ENCODE data around the gene NAA10. TPM values are rescaled to one million over a fixed set of nuclear protein-coding genes. Genes with fewer than 3 reads are reported as not detected.

The NAA10 gene
- total and polyA plus RNA-seq, 2 of the 13 experiments (the other 11 are each of a cell fraction or from before 2014, with no cell fraction given), result 49.2 to 51.7 TPM

DNA sequence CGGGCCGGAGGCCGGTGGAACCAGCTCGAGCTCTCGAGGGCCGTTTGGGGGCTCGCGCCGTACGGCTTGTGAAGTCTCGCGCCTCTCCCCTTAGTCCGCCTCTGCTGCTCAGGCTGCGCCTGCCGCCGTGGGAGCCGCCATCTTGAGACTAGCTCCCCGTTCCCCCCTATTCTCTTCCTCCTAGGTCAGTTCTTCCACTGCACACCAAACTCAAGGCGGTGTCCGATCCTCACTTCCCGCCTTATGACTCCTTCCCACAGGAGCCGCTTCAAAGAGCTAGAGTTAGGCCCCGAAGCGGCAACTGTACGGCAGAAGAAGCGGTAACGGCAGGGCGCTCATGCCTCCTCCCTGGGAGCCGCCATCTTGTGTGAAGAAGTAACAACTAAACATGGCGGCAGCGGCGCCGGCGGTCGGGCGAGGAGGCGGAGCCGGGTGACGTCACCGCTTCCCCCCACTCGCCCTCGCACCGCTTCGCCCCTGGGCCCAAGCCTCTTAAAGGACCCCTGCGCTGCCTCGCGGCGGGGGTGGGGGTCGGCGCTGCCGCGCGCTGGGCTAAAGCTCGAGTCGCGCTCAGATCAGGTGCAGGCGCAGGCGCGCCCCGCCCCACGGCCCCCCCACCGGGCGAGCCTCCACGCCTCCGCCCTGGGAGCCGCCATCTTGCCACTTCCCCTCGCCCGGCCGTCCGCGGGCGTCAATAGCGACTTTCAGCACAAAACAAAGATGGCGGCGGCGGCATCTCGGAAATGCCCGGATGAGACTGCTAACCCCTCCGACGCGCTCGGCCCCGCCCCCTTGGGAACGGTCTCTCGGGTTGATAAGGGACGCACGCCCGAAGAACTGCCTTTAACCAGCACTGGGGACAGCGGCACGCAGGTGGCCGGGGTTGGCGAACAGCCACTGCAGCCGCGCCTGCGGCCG, 36.9 kb upstream of the NAA10 start, which contains the start of gene HCFC1 (continued):
- TF ChIP-seq, protein P1, sequence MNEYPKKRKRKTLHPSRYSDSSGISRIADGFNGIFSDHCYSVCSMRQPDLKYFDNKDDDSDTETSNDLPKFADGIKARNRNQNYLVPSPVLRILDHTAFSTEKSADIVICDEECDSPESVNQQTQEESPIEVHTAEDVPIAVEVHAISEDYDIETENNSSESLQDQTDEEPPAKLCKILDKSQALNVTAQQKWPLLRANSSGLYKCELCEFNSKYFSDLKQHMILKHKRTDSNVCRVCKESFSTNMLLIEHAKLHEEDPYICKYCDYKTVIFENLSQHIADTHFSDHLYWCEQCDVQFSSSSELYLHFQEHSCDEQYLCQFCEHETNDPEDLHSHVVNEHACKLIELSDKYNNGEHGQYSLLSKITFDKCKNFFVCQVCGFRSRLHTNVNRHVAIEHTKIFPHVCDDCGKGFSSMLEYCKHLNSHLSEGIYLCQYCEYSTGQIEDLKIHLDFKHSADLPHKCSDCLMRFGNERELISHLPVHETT (CRISPR knock-in tag; conservative IDR thresholded peaks at IDR 0.05), result no peak; the same call in 1 of the 2 replicates
- no peak for TF ChIP-seq DPF2 (CRISPR knock-in tag; IDR thresholded peaks at IDR 0.05; ENCODE audit: borderline replicate concordance, low read depth)
- no peak for TF ChIP-seq ZMYM3 (CRISPR knock-in tag; IDR thresholded peaks at IDR 0.05)
- TF ChIP-seq, protein P2, sequence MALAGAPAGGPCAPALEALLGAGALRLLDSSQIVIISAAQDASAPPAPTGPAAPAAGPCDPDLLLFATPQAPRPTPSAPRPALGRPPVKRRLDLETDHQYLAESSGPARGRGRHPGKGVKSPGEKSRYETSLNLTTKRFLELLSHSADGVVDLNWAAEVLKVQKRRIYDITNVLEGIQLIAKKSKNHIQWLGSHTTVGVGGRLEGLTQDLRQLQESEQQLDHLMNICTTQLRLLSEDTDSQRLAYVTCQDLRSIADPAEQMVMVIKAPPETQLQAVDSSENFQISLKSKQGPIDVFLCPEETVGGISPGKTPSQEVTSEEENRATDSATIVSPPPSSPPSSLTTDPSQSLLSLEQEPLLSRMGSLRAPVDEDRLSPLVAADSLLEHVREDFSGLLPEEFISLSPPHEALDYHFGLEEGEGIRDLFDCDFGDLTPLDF (CRISPR knock-in tag; IDR thresholded peaks at IDR 0.05), result no peak
- TF ChIP-seq, protein P3, sequence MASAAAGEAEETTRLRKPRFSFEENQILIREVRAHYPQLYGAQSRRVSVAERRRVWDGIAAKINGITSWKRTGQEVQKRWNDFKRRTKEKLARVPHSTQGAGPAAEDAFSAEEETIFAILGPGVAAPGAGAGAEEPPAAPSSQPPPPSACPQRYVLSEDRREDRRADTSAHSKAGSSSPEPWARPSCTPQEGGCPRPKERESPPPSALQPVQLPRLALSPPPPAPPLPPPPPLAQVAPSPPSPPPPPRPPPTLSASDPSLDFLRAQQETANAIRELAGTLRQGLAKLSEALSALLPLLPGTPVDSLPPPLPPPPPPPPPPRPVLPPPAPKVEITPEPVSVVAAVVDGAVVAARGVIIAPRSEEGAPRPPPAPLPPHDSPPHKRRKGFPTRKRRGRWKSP (CRISPR knock-in tag; IDR thresholded peaks at IDR 0.05), result no peak; the same call in none of the 2 replicates
- TF ChIP-seq, protein P4, sequence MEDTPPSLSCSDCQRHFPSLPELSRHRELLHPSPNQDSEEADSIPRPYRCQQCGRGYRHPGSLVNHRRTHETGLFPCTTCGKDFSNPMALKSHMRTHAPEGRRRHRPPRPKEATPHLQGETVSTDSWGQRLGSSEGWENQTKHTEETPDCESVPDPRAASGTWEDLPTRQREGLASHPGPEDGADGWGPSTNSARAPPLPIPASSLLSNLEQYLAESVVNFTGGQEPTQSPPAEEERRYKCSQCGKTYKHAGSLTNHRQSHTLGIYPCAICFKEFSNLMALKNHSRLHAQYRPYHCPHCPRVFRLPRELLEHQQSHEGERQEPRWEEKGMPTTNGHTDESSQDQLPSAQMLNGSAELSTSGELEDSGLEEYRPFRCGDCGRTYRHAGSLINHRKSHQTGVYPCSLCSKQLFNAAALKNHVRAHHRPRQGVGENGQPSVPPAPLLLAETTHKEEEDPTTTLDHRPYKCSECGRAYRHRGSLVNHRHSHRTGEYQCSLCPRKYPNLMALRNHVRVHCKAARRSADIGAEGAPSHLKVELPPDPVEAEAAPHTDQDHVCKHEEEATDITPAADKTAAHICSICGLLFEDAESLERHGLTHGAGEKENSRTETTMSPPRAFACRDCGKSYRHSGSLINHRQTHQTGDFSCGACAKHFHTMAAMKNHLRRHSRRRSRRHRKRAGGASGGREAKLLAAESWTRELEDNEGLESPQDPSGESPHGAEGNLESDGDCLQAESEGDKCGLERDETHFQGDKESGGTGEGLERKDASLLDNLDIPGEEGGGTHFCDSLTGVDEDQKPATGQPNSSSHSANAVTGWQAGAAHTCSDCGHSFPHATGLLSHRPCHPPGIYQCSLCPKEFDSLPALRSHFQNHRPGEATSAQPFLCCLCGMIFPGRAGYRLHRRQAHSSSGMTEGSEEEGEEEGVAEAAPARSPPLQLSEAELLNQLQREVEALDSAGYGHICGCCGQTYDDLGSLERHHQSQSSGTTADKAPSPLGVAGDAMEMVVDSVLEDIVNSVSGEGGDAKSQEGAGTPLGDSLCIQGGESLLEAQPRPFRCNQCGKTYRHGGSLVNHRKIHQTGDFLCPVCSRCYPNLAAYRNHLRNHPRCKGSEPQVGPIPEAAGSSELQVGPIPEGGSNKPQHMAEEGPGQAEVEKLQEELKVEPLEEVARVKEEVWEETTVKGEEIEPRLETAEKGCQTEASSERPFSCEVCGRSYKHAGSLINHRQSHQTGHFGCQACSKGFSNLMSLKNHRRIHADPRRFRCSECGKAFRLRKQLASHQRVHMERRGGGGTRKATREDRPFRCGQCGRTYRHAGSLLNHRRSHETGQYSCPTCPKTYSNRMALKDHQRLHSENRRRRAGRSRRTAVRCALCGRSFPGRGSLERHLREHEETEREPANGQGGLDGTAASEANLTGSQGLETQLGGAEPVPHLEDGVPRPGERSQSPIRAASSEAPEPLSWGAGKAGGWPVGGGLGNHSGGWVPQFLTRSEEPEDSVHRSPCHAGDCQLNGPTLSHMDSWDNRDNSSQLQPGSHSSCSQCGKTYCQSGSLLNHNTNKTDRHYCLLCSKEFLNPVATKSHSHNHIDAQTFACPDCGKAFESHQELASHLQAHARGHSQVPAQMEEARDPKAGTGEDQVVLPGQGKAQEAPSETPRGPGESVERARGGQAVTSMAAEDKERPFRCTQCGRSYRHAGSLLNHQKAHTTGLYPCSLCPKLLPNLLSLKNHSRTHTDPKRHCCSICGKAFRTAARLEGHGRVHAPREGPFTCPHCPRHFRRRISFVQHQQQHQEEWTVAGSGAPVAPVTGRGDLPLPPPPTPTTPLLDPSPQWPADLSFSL (CRISPR knock-in tag; IDR thresholded peaks at IDR 0.05), result no peak
- no peak for TF ChIP-seq ZNF33A (CRISPR knock-in tag; IDR thresholded peaks at IDR 0.05; ENCODE audit: borderline replicate concordance)
- TF ChIP-seq ZNF766 (CRISPR knock-in tag; IDR thresholded peaks at IDR 0.05; ENCODE audit: borderline replicate concordance), result peak; percentile 54; the same call in 1 of the 2 replicates
- no peak for TF ChIP-seq ZNF496 (CRISPR knock-in tag; IDR thresholded peaks at IDR 0.05; ENCODE audit: insufficient replicate concordance)
- TF ChIP-seq, protein P5, sequence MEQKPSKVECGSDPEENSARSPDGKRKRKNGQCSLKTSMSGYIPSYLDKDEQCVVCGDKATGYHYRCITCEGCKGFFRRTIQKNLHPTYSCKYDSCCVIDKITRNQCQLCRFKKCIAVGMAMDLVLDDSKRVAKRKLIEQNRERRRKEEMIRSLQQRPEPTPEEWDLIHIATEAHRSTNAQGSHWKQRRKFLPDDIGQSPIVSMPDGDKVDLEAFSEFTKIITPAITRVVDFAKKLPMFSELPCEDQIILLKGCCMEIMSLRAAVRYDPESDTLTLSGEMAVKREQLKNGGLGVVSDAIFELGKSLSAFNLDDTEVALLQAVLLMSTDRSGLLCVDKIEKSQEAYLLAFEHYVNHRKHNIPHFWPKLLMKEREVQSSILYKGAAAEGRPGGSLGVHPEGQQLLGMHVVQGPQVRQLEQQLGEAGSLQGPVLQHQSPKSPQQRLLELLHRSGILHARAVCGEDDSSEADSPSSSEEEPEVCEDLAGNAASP (CRISPR knock-in tag; IDR thresholded peaks at IDR 0.05; ENCODE audit: borderline replicate concordance), result no peak
- TF ChIP-seq, protein P6, sequence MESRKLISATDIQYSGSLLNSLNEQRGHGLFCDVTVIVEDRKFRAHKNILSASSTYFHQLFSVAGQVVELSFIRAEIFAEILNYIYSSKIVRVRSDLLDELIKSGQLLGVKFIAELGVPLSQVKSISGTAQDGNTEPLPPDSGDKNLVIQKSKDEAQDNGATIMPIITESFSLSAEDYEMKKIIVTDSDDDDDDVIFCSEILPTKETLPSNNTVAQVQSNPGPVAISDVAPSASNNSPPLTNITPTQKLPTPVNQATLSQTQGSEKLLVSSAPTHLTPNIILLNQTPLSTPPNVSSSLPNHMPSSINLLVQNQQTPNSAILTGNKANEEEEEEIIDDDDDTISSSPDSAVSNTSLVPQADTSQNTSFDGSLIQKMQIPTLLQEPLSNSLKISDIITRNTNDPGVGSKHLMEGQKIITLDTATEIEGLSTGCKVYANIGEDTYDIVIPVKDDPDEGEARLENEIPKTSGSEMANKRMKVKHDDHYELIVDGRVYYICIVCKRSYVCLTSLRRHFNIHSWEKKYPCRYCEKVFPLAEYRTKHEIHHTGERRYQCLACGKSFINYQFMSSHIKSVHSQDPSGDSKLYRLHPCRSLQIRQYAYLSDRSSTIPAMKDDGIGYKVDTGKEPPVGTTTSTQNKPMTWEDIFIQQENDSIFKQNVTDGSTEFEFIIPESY (CRISPR knock-in tag; IDR thresholded peaks at IDR 0.05), result no peak
- TF ChIP-seq KDM1A (CRISPR knock-in tag; IDR thresholded peaks at IDR 0.05), result no peak
- no peak for TF ChIP-seq CAMTA2 (CRISPR knock-in tag; IDR thresholded peaks at IDR 0.05; ENCODE audit: borderline replicate concordance)
